Skin epidermis (tissue), 12 donors: ENCODE measurements around the gene EIF2S1.
"Not testable (repeated sequence)": the region's sequence is repeated elsewhere in the genome, so short reads cannot be mapped to it uniquely, and the experiment has no call there.

Experiments
- H3K27ac ChIP-seq, 21 experiments: fragments of 200-600 bp; sonication (generic) in 11 of 21; one replicate each; pipeline ENCODE4 v1.5.0; 2020; ENCODE audit warnings: mild to moderate bottlenecking in 3 of 21, inconsistent platforms in 2 of 21, moderate library complexity in 2 of 21
- H3K4me3 ChIP-seq, 7 experiments: fragments of 200-600 bp; sonication (generic) in 2 of 7; one replicate each; pipeline ENCODE4 v1.5.0; 2020; ENCODE audit warnings: inconsistent platforms in 2 of 7, mild to moderate bottlenecking in 2 of 7, moderate library complexity in 1 of 7

EIF2S1 gene

GRCh38 chr14:67408122-67408801 is 48.1 kb downstream of the EIF2S1 start:
- not testable (repeated sequence) for H3K4me3 ChIP-seq, H3K27ac ChIP-seq

GRCh38 chr14:67409461-67409860 is 49.3 kb downstream of the EIF2S1 start:
- peak overlapping the region in 4 of 21 experiments; percentile 27 to 57 (median 37) for H3K27ac ChIP-seq
- H3K4me3 ChIP-seq: peak overlapping the region in 1 of 7 experiments; percentile 7

- Histone ChIP-seq H3K4me3 (peak overlapping the region in 2 of 7 experiments; percentile 2 to 7), H3K27ac (peak overlapping the region in 4 of 21 experiments; percentile 27 to 57 (median 37))
Measured at GRCh38 chr14:67410313-67410712, 50.2 kb downstream of the EIF2S1 start.

- peak overlapping the region; percentile 22 to 52 (median 46) for H3K4me3 ChIP-seq
- H3K27ac ChIP-seq: peak overlapping the region in 16 of 21 experiments; percentile 8 to 82 (median 63)
Measured at GRCh38 chr14:67411370-67411769, 51.2 kb downstream of the EIF2S1 start.

- H3K4me3 ChIP-seq: peak within 1 kb of the TSS; percentile 22 to 52 (median 46)
- peak within 1 kb of the TSS in 17 of 21 experiments; percentile 5 to 82 (median 62) for H3K27ac ChIP-seq
Measured at GRCh38 chr14:67411820-67412421, 51.8 kb downstream of the EIF2S1 start, which contains the start of gene PLEK2. Gene PLEK2, minus strand, starts transcription at chr14:67412165. Its CDS starts 106 bp downstream, at chr14:67412059.

GRCh38 chr14:67413806-67414769 is 54.0 kb downstream of the EIF2S1 start:
- Histone ChIP-seq H3K27ac (peak overlapping the region in 6 of 21 experiments; percentile 16 to 68 (median 36)), H3K4me3 (no peak overlapping the region)

GRCh38 chr14:67415610-67416009 is 55.5 kb downstream of the EIF2S1 start:
- not testable (repeated sequence) for H3K27ac ChIP-seq, H3K4me3 ChIP-seq

- Histone ChIP-seq H3K4me3 (no peak overlapping the region), H3K27ac (no peak overlapping the region)
Measured at GRCh38 chr14:67416085-67416484, 56.0 kb downstream of the EIF2S1 start.

GRCh38 chr14:67416810-67417209 is 56.7 kb downstream of the EIF2S1 start:
- Histone ChIP-seq H3K4me3 (no peak overlapping the region), H3K27ac (no peak overlapping the region)

- no peak overlapping the region for H3K4me3 ChIP-seq
- H3K27ac ChIP-seq: no peak overlapping the region
Measured at GRCh38 chr14:67417633-67418032, 57.5 kb downstream of the EIF2S1 start.

- peak overlapping the region in 1 of 21 experiments; percentile 11 for H3K27ac ChIP-seq
Measured at GRCh38 chr14:67418401-67419191, 58.5 kb downstream of the EIF2S1 start.

GRCh38 chr14:67420102-67420739 is 60.1 kb downstream of the EIF2S1 start:
- H3K27ac ChIP-seq: no peak overlapping the region
- no peak overlapping the region for H3K4me3 ChIP-seq

More at GRCh38 chr14:67418401-67419191, 58.5 kb downstream of the EIF2S1 start:
- H3K4me3 ChIP-seq: no peak overlapping the region

GRCh38 chr14:67421356-67422224 is 61.5 kb downstream of the EIF2S1 start:
- no peak overlapping the region for H3K27ac ChIP-seq

GRCh38 chr14:67423424-67423823 is 63.3 kb downstream of the EIF2S1 start:
- Histone ChIP-seq H3K27ac (no peak overlapping the region), H3K4me3 (no peak overlapping the region)

More at GRCh38 chr14:67421356-67422224, 61.5 kb downstream of the EIF2S1 start:
- no peak overlapping the region for H3K4me3 ChIP-seq

GRCh38 chr14:67424539-67424938 is 64.4 kb downstream of the EIF2S1 start:
- H3K27ac ChIP-seq: peak overlapping the region in 1 of 21 experiments; percentile 20
- H3K4me3 ChIP-seq: no peak overlapping the region

- Histone ChIP-seq H3K4me3 (no peak overlapping the region), H3K27ac (no peak overlapping the region)
Measured at GRCh38 chr14:67425608-67426007, 65.5 kb downstream of the EIF2S1 start.

GRCh38 chr14:67426161-67426560 is 66.0 kb downstream of the EIF2S1 start:
- peak overlapping the region in 2 of 21 experiments; percentile 32 to 53 for H3K27ac ChIP-seq
- H3K4me3 ChIP-seq: no peak overlapping the region
